HEK293 (cell line): ENCODE data around the gene HLX.

Experiments
- CTCF ChIA-PET: fragments of 350-600 bp; formaldehyde crosslinking; extraction: SDS; loops from one replicate; lab custom pipeline; 2021; ENCODE audit warnings: antibody characterized with exemption; lab: Yijun Ruan, JAX
- POLR2A ChIA-PET: fragments of 300-600 bp; formaldehyde crosslinking; extraction: SDS; loops from one replicate; lab custom pipeline; 2020; ENCODE audit warnings: antibody characterized with exemption, inconsistent platforms; lab: Yijun Ruan, JAX
- H3K27ac ChIP-seq: fragments of 200-500 bp; sonication (Bioruptor generic); 2 replicates; pipeline ENCODE4 v1.5.1; 2014; ENCODE audit warnings: low read depth, low read length, control low read depth, inconsistent platforms; ENCODE audit errors: extremely low read depth
- H3K36me3 ChIP-seq, 2 experiments: fragments of 200-500 bp in 1 of 2; sonication (Bioruptor generic) in 1 of 2; 1 replicate in 1 of 2; 2 replicates in 1 of 2; pipeline ENCODE4 v1.5.1; 2014 to 2017; ENCODE audit warnings: inconsistent platforms in 2 of 2, low read length in 2 of 2; ENCODE audit not compliant: control insufficient read depth in 2 of 2, insufficient read depth in 1 of 2
- H3K4me1 ChIP-seq: fragments of 200-500 bp; sonication (Bioruptor generic); 2 replicates; pipeline ENCODE4 v1.5.1; 2014; ENCODE audit warnings: mild to moderate bottlenecking, low read length, inconsistent platforms; ENCODE audit not compliant: control insufficient read depth, insufficient read depth
- H3K4me3 ChIP-seq: 2 replicates; pipeline ENCODE4 v1.5.1; 2011; ENCODE audit warnings: low read depth, mild to moderate bottlenecking, control low read depth, low read length, moderate library complexity
- H3K9me3 ChIP-seq: fragments of 200-500 bp; sonication (Bioruptor generic); 2 replicates; pipeline ENCODE4 v1.5.1; 2014; ENCODE audit warnings: low read depth, low read length, inconsistent platforms; ENCODE audit not compliant: control insufficient read depth, insufficient read depth
- GLI4 ChIP-seq: fragments of 450-650 bp; formaldehyde crosslinking; IDR thresholded peaks from 2 replicates; pipeline ENCODE4 v1.5.1; 2016; ENCODE audit warnings: missing biosample characterization, missing genetic modification characterization
- GLIS2 ChIP-seq: fragments of 450-650 bp; formaldehyde crosslinking; IDR thresholded peaks from 2 replicates; pipeline ENCODE4 v1.5.1; 2016; ENCODE audit warnings: missing biosample characterization, missing genetic modification characterization
- KLF1 ChIP-seq: fragments of 450-650 bp; formaldehyde crosslinking; IDR thresholded peaks from 2 replicates; pipeline ENCODE4 v1.5.1; 2016; ENCODE audit warnings: missing biosample characterization, missing genetic modification characterization
- OVOL3 ChIP-seq: fragments of 450-650 bp; formaldehyde crosslinking; IDR thresholded peaks from 2 replicates; pipeline ENCODE4 v1.5.1; 2016; ENCODE audit warnings: missing biosample characterization, missing genetic modification characterization
- REPIN1 ChIP-seq: fragments of 450-650 bp; formaldehyde crosslinking; IDR thresholded peaks from 2 replicates; pipeline ENCODE4 v1.5.1; 2017; ENCODE audit warnings: missing biosample characterization, missing genetic modification characterization, low read depth
- YY1 ChIP-seq: fragments of 450-650 bp; formaldehyde crosslinking; IDR thresholded peaks from 2 replicates; pipeline ENCODE4 v1.5.1; 2018; ENCODE audit warnings: missing biosample characterization, missing genetic modification characterization
- ZBTB21 ChIP-seq: fragments of 450-650 bp; formaldehyde crosslinking; IDR thresholded peaks from 2 replicates; pipeline ENCODE4 v1.5.1; 2017; ENCODE audit warnings: missing biosample characterization, missing genetic modification characterization
- ZBTB7A ChIP-seq: fragments of 450-650 bp; formaldehyde crosslinking; IDR thresholded peaks from 2 replicates; pipeline ENCODE4 v1.5.1; 2016; ENCODE audit warnings: low read depth, missing biosample characterization, missing genetic modification characterization
- ZFP37 ChIP-seq: fragments of 450-650 bp; formaldehyde crosslinking; IDR thresholded peaks from 2 replicates; pipeline ENCODE4 v1.5.1; 2016; ENCODE audit warnings: missing biosample characterization, missing genetic modification characterization
- ZNF140 ChIP-seq: fragments of 450-650 bp; formaldehyde crosslinking; IDR thresholded peaks from 2 replicates; pipeline ENCODE4 v1.5.1; 2016; ENCODE audit warnings: missing biosample characterization, missing genetic modification characterization
- ZNF146 ChIP-seq: fragments of 450-650 bp; formaldehyde crosslinking; IDR thresholded peaks from 2 replicates; pipeline ENCODE4 v1.5.1; 2016; ENCODE audit warnings: missing biosample characterization, missing genetic modification characterization
- ZNF19 ChIP-seq: fragments of 450-650 bp; formaldehyde crosslinking; IDR thresholded peaks from 2 replicates; pipeline ENCODE4; 2016; ENCODE audit warnings: missing biosample characterization, missing genetic modification characterization, low read depth
- ZNF391 ChIP-seq: fragments of 450-650 bp; formaldehyde crosslinking; IDR thresholded peaks from 2 replicates; pipeline ENCODE4 v1.5.1; 2016; ENCODE audit warnings: low read depth, missing biosample characterization, missing genetic modification characterization, borderline replicate concordance
- ZNF449 ChIP-seq: fragments of 450-650 bp; formaldehyde crosslinking; IDR thresholded peaks from 2 replicates; pipeline ENCODE4 v1.5.1; 2017; ENCODE audit warnings: missing biosample characterization, mild to moderate bottlenecking, missing genetic modification characterization, moderate library complexity
- ZNF513 ChIP-seq: fragments of 450-650 bp; IDR thresholded peaks from 2 replicates; pipeline ENCODE4 v1.5.1; 2018; ENCODE audit warnings: missing biosample characterization, missing genetic modification characterization
- ZNF548 ChIP-seq: fragments of 450-650 bp; formaldehyde crosslinking; IDR thresholded peaks from 2 replicates; pipeline ENCODE4 v1.5.1; 2016; ENCODE audit warnings: missing biosample characterization, missing genetic modification characterization
- ZNF571 ChIP-seq: fragments of 450-650 bp; formaldehyde crosslinking; IDR thresholded peaks from 2 replicates; pipeline ENCODE4 v1.5.0; 2017; ENCODE audit warnings: missing biosample characterization, missing genetic modification characterization
- ZNF585B ChIP-seq: fragments of 450-650 bp; formaldehyde crosslinking; IDR thresholded peaks from 2 replicates; pipeline ENCODE4 v1.5.1; 2016; ENCODE audit warnings: missing biosample characterization, missing genetic modification characterization
- ZNF624 ChIP-seq: fragments of 450-650 bp; formaldehyde crosslinking; IDR thresholded peaks from 2 replicates; pipeline ENCODE4 v1.5.1; 2017; ENCODE audit warnings: missing biosample characterization, missing genetic modification characterization
- ZNF664 ChIP-seq: fragments of 450-650 bp; formaldehyde crosslinking; IDR thresholded peaks from 2 replicates; pipeline ENCODE4 v1.5.1; 2016; ENCODE audit warnings: missing biosample characterization, missing genetic modification characterization
- ZNF670 ChIP-seq: fragments of 450-650 bp; formaldehyde crosslinking; IDR thresholded peaks from 2 replicates; pipeline ENCODE4 v1.5.1; 2016; ENCODE audit warnings: missing biosample characterization, missing genetic modification characterization, low read depth
- ZNF830 ChIP-seq: fragments of 450-650 bp; IDR thresholded peaks from 2 replicates; pipeline ENCODE4 v1.5.0; 2018; ENCODE audit warnings: missing biosample characterization, missing genetic modification characterization, low read depth, mild to moderate bottlenecking, moderate library complexity

Gene HLX

GRCh38 chr1:220886470-220887201, 7.4 kb downstream of the HLX start:
- Histone ChIP-seq H3K9me3 (no peaks in the 10 kb centered on the region), H3K4me1 (no peaks in the 10 kb centered on the region), H3K27ac (no peak overlapping the region), H3K4me3 (no peak overlapping the region), H3K36me3 (peaks cover 0 to 49% of the 10 kb centered on the region in 2 experiments; a peak in 1 of 3 replicates)
- TF ChIP-seq GLIS2 (tag by site-specific recombination) = no peak
- TF ChIP-seq ZNF513 (tag by site-specific recombination) = no peak
- no peak for TF ChIP-seq ZFP37 (tag by site-specific recombination)
- TF ChIP-seq ZBTB7A (tag by site-specific recombination) = no peak
- TF ChIP-seq YY1 = no peak
- TF ChIP-seq ZNF571 (tag by site-specific recombination) = no peak
- no peak for TF ChIP-seq ZNF585B (tag by site-specific recombination)
- no peak for TF ChIP-seq ZNF548 (tag by site-specific recombination)
- POLR2A ChIA-PET = no interaction called here
- CTCF ChIA-PET = interaction anchor here (2.0 kb wide), 1 partner anchor 11 kb away, joined by 10 read pairs; no protein-coding TSS in a partner anchor

- TF ChIP-seq ZNF146 (tag by site-specific recombination) (no peak), ZBTB21 (tag by site-specific recombination) (no peak), ZNF670 (tag by site-specific recombination) (no peak), KLF1 (tag by site-specific recombination) (no peak), GLIS2 (tag by site-specific recombination) (no peak), ZNF449 (tag by site-specific recombination) (no peak), ZNF19 (tag by site-specific recombination) (no peak), GLI4 (tag by site-specific recombination) (no peak), OVOL3 (tag by site-specific recombination) (no peak), ZNF830 (no peak), REPIN1 (tag by site-specific recombination) (no peak), ZNF624 (no peak), ZNF664 (tag by site-specific recombination) (no peak), ZNF140 (no peak), ZNF391 (tag by site-specific recombination) (no peak)
- peaks cover 0 to 43% of the 10 kb centered on the region in 2 experiments; a peak in 1 of 3 replicates for H3K36me3 ChIP-seq
- POLR2A ChIA-PET = no interaction called here
- CTCF ChIA-PET = no interaction called here
- H3K27ac ChIP-seq = no peak overlapping the region
- H3K4me3 ChIP-seq = no peak overlapping the region
- H3K9me3 ChIP-seq = no peaks in the 10 kb centered on the region
- H3K4me1 ChIP-seq = no peaks in the 10 kb centered on the region
Observed at GRCh38 chr1:220887202-220887519, 7.9 kb downstream of the HLX start.
